LoVo (cell line): ENCODE results near the gene LTBP2.

Experiments used
- DNase-seq: peaks from one replicate; pipeline ENCODE4 v3.0.0-alpha.2; 2016; ENCODE audit warnings: low spot score

The LTBP2 gene

DNA sequence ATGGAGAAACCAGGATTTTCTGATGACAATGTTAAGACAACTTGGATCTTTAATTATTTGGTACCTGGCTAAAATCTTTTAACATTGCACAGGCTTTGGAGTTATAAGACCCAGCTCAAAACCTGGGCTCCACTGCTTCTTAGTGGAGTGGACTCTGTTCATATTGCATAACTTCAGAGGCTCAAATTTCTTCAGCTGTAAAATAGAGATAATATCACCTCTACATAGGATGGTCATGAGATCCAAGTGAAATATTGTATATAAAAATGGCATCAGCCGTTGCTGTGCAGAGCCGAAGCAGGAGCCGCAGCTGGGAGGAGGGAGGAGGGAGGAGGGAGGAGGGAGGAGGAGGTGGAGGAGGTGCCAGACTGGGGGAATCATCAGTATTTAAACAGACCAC, 129.5 kb downstream of the LTBP2 start:
- DNase-seq, result no peak

DNA sequence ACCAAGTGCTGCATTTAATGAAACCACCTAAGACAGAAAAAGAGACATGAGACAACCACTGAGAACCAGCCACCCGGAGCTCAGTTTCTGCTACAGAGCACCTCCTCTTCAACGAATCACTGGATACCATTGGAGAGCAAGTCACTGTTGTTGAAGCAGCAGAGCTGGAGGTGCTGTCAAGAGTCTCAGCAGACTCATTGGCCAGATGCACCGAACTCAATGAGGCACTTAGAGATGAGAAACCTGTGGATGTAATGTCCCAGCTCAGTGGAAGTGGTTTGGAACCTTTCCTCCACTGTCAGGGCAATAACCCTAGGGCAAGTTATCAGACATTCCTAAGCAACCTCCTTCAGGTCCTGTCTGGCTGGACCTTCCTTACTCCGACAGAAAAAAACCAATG, 132.0 kb downstream of the LTBP2 start:
- no peak for DNase-seq

DNA sequence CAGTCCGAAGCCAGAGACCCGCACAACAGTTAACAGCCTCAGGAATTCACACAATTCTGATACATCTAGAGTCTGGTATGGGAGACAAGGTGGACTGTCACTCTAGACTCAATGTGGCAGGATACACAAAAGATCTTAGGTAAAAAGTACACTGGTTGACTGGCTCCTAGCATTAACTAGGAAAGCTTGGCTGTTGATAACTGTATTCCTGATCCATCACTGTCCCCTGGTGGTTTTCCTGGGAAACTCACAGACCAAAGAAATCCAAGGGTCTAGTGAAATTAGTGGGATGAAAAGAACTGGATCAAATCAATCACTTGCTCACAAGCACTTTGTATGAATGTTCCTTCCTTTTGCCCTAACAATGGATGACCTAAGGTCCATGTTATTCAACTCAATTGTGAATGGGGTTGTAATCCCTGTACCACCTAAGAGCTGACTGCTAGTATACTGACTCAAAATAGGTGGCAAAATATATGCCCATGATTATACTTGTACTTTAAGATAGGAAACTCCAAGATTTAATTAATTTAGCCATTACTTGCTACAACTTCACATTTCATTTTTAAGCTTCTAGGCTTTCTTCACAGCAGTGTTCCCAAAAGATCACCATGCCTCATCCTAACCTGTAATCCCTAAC, 132.9 kb downstream of the LTBP2 start:
- peak; percentile 9 for DNase-seq

DNA sequence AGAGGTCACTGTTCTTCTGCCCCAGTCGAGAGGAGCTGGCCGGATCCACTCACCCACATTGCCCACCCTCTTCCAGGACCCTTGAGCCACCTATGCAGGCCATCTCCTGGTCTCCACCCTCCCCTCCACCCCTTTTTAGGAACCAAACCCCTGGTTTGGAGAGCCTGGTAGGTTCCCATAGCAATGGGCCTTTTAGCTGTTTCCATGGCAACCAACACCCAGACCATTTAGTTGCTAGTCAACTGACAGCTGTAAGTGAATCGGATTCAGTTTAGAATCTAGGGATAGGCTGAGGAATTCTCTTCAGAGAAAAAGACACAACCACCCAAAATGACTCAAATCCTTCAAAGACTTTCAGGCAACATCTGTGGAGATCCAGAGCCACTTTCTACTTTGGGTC, 135.4 kb downstream of the LTBP2 start:
- DNase-seq, result no peak

DNA sequence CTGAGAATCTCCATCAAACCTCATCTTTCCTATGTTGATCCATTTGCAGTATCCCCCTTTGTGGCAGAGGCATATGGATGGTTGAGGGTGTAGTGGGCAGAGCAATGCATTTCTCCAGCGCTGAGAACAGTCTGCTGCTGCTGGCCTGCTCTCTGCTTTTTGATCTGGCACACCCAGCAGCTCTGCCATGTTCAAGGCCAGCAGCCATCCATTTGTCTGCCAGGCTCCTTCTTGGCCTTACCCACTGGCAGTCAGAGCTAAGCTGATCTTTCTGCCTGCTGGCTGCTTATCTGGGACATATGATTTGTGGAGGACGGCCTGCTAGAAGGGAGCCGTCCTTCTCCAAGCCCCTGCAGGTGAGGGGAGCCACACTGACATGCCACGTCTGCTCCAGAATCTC, 135.9 kb downstream of the LTBP2 start:
- no peak for DNase-seq

DNA sequence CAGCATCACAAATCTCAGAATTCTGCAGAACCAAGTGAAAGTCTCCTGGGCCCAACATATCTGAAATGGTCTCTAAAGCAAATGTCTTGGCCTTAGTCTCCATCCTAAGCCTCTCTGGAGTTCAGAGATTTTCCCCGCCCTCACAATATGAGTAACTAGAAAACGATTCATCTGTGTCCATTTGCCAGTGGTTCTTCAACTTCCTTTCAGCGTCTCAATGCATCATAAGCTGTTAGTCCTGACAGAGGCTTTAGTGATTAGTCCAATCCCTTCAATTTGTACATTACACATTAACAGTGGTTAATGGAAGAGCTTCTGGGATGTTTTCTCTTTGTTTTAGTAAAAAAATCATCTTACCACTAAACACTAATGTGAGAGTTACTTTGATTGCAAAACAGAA, 136.4 kb downstream of the LTBP2 start:
- DNase-seq, result no peak

DNA sequence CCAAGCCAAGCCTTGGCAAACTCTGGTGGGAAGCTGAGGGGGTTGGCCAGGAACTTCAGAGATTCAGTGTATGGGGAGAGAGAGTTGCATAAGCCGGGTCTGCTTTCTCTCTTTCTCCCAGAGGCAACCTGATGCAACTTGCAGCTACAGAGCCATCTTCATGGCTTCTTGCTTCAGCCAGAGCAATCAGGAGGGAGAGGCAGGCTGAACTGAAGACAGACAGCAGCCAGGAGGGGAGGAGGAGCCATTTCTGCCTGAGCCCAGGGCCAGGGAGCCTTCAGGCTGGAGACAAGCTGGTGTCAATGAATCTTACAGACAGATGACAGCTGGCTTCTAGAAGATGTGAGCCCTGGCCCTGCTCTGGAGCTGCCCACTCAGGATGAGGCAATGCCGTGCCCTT, 137.7 kb downstream of the LTBP2 start:
- no peak for DNase-seq

DNA sequence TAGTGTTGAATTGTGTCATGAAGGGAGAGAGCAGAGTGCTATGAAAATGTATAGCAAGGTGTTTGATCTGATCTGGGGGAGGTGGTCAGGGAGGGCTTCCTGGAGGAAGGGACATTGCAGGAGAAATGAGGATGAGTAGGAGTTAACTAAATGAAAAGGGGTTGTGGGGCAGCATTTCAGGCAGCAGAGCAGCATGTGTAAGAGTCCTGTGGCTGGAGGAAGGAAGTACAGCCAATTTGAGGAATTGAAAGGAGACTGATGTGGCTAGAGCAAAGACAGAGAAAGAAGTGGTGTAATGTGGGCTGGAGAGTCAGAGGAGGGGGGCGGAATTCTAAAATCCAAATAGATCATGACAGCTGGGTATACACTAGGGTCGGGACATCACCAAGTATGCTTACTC, 139.4 kb downstream of the LTBP2 start:
- no peak for DNase-seq

DNA sequence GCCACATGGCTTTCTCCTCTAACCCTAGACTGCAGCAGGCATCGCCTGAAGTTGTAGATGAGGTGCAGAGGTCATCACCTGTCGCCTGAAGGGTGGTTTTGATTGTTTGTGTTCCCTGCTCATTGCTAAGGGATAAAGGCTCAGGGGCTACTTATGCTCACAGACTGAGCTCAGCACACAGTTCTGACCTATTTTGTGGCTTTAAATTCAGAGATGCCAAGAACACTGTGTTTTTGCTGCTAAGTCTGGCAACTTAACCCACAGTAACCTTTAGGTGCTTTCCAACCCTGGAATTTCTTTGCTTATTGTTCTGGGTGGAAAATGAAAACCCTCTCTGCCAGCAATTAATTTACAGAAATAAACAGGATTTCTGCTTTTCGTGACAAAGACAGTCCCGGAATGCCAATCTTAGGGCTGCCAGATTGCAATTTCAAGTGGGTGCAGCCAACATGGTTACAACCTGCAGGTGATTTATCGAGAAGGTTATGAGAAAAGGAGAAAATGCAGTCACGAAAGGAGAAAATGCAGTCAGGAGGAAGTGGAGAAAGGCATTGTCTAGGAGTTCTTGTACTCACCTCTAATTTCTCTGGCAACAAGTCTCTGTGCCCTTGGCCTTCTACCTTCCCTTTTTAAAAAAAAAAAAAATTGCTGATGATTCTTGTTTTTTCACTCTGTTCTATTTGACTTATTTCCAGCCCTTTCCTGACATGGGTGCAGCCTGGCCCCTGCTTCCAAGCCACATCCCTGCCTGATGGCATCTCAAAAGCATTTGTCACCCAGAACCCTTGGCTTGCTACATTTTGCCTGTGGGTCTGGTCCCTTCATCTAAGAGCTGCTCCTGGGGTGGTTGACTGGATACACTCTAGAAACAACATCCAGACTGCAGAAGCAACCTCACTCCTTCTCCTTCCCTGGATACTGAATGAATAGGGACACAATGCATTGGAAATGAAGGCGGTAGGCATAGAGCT, 142.2 kb downstream of the LTBP2 start:
- no peak for DNase-seq

DNA sequence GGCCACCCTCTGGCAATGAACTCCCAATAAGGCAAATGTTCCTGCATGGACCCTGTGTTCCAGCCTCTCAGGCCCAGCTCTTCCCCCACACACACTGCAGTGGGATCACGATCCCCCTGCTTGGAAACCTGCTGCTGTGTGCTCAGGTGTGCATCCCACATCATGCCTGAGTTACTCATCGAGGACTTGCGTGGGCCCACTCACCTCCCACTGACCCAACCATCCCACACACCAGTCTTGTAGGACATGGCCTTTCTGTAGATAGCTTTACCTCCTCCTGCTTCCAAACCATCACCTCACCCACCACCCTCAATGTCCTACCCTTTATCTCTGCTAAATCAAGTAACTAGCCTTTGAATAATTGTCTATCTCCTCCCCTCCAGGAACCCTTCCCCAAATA, 143.5 kb downstream of the LTBP2 start:
- DNase-seq, result no peak

DNA sequence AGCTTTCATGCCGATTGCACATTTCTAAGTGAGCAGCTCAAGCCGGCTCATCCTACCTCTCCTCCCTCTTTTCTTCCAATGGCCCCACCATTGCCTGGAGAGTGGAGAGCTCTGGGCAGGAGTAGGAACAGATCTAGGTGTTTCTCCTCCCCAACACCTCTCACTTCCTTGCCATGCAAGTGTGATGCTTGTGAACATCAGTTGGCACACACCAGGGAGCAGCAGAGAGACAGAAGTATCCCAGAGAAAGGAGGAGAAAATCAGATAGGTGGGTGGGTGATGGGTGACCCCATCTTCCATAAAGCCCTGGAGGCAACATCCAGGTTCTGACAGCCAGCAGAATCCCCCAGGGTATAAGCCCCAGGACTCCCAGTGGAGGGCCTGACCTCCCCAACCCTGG, 146.7 kb downstream of the LTBP2 start:
- DNase-seq, result no peak

DNA sequence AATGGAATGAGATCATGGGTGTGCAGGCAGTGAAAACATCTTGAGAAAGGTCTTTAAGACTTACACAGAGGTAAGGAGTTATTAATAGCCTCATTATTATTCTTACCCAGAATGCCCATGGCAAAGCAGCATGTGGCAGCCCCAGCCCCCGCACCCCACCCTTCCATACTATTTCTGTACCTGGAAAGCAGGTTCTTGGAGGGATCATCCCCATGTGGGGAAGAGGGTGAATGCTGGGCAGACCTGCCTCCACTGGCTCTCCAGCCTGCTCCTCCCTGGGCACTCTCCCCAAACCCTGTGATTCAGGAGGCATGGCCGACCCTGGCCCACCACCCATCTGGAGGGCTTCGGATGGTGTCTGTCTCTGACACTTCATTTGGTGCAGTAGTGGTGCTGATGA, 147.3 kb downstream of the LTBP2 start:
- no peak for DNase-seq

DNA sequence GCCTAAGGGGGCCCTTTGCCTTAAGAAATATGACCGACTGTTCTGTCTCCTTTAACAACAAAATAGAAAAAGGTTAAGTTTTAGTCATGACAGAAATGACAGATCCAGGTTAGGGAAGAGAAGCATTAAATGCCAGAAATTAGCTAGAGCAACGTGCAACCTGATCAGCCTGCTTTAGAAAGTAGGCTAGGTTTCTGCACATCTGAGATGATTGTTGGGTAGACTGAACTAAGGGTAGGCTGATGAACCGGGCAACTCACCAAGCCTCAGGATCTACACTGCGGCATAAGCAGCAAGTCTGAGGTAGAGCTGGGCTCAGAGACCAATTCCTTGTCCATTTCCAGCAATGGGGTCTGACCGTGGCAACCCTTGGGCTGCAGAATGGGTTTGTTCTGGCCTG, 148.3 kb downstream of the LTBP2 start:
- DNase-seq, result no peak

DNA sequence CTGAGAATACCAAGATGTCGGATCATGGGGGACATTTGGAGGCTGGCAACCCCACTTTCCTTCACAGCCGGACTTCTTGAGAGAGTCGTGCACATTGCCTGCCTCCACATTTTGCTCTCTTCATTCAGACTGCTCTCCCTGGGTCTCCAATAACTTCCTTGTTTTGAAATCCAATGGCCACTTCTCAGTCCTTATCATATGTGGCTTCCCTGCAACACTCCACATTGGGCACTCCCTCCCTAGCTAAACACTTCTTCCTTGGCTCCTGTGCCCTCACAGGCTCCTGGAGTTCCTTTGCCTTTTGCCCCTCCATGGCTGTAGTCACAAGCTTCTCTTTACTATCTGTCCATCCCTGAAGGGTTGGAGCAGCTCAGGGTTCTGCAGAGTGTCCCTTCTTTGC, 149.0 kb downstream of the LTBP2 start:
- no peak for DNase-seq

DNA sequence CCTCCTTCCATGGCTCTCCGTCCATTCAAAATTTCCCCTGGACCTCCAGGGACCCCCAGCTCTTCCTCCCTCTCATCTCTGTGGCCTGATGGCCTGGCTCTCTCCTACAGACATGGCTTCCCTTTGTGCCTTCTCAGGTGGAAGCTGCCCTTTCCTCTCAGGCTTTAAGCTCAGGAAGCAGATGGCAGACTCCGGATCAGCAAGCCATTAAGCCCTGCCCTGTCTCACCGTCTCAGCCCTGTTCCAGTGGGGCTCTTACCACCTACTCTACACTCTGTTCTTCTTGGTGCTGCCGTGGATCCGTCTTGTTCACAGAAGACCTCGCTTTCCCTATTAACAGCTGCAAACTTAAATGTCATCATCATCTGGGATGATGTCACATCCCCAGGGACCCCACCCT, 152.1 kb downstream of the LTBP2 start:
- DNase-seq, result no peak

DNA sequence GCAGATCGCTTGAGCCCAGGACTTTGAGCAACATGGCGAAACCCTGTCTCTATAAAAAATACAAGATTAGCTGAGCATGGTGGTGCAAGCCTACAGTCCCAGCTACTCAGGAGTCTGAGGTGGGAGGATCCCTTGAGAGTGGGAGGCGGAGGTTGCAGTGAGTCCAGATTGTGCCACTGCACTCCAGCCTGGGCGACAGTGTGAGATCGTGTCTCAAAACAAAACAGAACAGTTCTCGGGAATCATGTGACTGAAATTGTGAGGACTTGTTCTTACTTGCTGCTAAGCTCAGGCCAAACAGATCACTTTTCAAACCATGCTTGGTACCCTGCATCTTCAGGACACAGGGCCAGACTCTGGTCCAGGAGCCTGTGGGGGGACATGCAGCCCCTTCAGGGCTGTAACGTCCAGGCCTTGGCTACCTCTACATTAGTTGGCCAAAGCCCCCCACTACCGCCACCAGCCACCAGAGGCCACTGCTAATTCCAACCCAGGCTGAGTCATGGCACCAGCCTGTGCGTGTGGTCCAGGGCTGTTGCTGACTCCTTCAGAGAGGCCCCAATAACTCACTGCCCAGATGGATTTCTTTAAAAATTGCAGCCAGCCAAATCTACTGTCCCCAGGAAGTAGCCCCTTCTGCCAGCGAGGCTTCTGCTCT, 152.6 kb downstream of the LTBP2 start:
- no peak for DNase-seq

DNA sequence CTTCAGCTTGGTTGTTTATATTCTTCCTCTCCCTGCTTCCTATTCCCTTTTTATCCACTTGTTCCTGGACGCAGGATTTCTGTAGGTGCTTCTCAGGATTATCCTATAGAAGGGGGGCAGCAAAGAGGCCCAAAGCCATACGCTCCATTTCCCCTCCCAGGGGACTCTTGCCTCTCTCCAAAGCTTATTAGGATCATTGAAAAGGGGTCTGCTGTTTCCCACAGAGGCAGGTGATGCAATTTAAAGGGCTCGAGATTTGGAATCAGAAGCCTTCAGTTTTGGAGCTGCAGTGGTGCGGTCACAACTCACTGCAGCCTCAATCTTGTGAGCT, 154.5 kb downstream of the LTBP2 start:
- DNase-seq, result no peak

DNA sequence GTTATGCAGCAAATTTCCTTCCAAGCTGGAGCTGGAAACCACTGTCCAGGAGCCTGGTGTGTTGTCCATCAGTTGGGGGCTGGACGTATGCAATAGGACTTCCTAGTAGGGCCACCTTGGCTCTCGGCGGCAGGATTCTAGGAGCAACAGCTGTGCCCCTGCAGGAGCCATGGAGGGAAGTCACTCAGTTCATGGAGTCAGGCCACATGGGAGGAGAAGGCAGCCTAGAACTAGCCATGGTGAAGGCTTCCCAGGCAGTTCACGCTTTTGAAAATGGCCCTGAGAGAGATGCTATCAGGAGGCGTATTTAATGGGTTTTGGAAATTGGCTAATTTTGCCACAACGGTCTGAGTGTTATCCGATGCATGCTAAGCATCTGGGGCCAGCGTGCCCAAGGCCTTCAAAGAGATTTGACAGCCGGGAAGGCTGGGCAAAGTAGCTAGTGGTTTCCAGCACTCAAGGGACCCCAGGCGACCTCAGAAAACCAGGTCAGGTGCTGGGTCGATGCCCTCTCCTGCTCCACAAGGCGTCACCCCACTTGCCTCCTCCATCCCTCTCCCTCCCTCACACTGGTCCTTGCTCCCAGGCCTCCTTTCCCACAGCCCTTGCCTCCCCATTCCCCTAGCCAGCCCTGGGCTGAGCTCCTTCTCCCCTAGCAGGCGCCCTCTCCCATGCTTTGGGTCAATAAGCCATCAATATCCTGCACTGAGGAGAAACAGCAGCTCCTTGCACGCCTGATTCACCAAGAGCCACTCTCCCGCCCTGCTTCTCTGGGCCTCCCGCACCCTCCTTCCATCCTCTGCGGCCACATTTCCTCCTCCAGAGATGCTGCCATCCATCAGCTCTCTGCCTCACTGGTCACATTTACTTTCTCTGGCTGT, 155.1 kb downstream of the LTBP2 start:
- DNase-seq, result no peak

DNA sequence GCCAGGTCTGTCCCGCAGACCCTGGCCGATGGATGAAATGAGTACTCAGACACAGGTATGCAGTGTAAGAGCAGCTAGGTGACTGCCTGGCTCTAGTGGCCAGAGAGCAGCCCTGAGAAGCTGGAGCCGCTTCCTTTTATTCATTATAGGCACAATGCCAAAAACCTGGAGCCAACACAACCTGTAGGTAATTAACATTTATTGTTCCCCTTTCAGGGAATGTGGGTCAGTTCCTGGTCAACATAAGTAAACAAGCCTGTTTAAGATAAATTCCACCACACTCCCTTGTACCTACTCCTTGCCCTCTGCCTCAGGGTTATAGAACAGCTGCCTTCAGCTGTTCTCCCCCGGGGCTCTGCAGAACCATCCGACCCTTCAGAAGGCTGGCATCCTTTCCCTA, 157.6 kb downstream of the LTBP2 start:
- peak; percentile 54 for DNase-seq
